ENCODE results near the gene AMMECR1. TPM values are rescaled to one million over a fixed set of nuclear protein-coding genes. Genes with fewer than 3 reads are reported as not detected.
"Not testable (repeated sequence)": the region's sequence is repeated elsewhere in the genome, so short reads cannot be mapped to it uniquely, and the experiment has no call there.

Gene AMMECR1
- 5.7 TPM for total RNA-seq

DNA sequence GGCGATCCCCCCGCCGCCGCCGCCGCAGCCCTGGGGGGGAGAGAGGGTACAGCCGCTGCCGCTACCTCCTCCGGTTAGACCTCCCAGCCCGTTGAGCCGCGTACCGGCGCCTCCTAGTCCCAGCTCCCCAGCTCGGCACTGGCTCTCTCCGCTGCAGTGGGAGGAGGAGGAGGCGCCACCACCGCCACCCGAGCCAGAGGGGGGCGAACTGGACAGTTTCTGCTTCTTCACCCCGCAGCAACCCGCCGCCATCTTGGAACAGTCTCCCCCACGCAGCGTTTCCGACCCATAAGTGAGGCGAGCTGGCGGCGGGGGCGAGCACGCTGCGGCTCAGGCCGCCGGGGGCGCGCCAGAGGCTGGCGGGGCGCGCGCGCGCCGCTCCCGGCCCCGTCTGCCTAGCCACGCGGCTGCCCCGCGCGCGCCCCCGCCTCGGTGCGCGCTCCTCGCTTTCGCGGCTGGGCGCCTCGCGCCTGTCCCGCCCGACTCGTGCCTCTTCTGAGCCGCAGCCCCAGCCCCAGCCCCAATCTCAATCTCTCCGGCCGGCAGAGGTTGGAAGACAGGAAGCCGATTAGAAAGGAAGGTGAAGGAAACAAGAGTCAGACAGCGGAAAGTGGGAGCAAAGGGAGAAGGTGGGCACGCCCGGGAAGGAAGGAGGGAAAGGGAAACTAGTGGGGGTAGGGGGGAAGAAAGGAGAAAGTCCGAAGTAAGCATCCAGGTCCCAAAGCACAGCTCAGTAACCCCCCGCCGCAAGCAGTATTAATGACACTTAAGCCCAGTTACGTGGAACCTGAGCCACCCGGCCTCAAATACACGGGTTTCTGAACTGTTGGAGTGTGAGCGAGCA, at the start of gene AMMECR1:
AMMECR1 (minus strand) TSS at position 266 of the 844 bp plus-strand sequence; CDS start at position 252, 14 bp downstream.
- peak; percentile 77 for DNase-seq (ENCODE audit: low spot score)

GRCh38 chrX:110363244-110363643, 45.4 kb upstream of the AMMECR1 start:
- no peak for DNase-seq (ENCODE audit: low spot score)

GRCh38 chrX:110359273-110359672, 41.4 kb upstream of the AMMECR1 start:
- no peak for DNase-seq (ENCODE audit: low spot score)

DNA sequence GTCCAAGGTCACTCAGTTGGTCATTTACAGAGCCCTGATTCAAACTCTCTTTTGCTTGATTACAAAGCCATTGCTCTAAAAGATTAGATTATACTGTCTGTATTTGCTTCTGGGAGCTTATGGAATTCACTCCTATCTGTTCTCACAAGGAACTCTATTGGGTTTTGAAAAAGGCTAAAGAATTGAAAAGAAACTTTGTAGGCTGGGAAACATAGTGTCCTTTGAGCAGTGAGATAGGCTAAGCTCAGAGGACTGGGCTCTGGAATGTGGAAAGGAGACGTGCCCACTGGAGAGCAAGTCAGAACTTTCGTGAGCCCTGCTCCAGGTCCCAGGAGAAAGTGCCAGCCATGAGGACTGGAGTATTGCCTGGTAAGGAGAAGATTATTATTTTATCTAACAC, 40.7 kb upstream of the AMMECR1 start, which contains the start of gene RTL9:
RTL9 (plus strand) TSS at position 301 of the 400 bp plus-strand sequence. CDS start 91,770 bp downstream, outside the sequence.
- DNase-seq (ENCODE audit: low spot score) = no peak

- DNase-seq (ENCODE audit: low spot score) = peak; percentile 10
Measured at GRCh38 chrX:110346681-110347080, 28.8 kb upstream of the AMMECR1 start.

DNA sequence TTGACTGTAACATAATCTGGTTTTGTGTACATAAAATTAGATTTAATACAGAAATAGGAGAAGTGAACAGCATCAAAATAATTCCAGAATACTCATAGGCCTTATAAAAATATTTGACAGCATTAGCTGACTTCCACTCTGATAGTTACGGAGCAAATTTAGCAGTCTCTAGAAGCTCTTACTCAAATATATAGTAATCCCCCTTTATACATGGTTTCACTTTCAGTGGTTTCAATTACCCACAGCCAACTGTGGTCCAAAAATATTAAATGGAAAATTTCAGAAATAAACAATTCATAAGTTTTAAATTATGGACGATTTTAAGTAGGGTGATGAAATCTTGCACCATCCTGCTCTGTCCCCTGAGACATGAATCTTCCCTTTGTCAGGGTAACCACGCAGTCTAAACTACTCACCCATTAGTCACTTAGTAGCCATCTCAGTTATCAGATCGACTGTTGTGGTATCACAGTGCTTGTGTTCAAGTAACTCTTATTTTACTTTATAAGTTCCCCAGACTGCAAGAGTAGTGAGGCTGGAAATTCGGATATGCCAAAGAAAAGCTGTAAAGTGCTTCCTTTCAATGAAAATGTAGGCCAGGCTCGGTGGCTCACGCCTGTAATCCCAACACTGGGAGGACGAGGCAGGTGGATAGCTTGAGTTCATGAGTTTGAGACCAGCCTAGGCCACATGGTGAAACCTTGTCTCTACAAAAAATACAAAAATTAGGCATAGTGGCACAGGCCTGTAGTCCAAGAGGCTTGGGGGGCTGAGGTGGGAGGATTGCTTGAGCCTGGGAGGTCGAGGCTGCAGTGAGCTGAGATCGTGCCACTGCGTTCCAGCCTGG, 23.5 kb upstream of the AMMECR1 start:
- no peak for DNase-seq (ENCODE audit: low spot score)

GRCh38 chrX:110338935-110339334, 21.1 kb upstream of the AMMECR1 start:
- no peak for DNase-seq (ENCODE audit: low spot score)

DNA sequence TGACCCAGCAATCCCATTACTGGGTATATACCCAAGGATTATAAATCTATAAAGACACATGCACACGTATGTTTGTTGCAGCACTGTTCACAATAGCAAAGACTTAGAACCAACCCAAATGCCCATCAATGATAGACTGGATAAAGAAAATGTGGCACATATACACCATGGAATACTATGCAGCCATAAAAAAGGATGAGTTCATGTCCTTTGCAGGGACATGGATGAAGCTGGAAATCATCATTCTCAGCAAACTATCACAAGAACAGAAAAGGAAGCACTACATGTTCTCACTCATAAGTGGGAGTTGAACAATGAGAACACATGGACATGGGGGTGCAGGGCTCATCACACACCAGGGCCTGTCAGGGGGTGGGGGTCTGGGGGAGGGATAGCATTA, 15.6 kb upstream of the AMMECR1 start:
- not testable (repeated sequence) for DNase-seq (ENCODE audit: low spot score)

GRCh38 chrX:110331444-110332030, 13.7 kb upstream of the AMMECR1 start:
- DNase-seq (ENCODE audit: low spot score) = no peak

GRCh38 chrX:110328613-110329012, 10.7 kb upstream of the AMMECR1 start:
- DNase-seq (ENCODE audit: low spot score) = not testable (repeated sequence)

- no peak for DNase-seq (ENCODE audit: low spot score)
Measured at GRCh38 chrX:110327336-110327735, 9.5 kb upstream of the AMMECR1 start.

DNA sequence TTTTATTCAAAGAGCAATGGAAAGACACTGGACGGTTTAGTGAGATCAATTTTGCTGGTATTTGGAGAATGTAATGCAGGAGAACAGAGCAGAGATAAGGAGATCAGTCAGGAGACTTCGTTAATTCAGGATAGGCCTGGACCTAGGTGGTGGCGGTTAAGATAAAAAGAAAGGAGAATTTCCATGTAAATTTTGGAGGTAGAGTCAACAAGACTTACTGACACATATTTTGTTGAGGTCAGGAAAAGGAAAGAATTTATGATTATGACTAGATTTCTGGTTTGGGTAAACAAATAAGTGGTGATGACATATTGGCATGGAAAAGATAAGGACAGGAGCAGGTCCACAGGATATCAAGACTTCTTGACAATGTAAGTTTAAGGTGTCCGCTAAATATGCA, 8.8 kb upstream of the AMMECR1 start:
- no peak for DNase-seq (ENCODE audit: low spot score)

GRCh38 chrX:110322603-110323002, 4.7 kb upstream of the AMMECR1 start:
- DNase-seq (ENCODE audit: low spot score) = no peak

DNA sequence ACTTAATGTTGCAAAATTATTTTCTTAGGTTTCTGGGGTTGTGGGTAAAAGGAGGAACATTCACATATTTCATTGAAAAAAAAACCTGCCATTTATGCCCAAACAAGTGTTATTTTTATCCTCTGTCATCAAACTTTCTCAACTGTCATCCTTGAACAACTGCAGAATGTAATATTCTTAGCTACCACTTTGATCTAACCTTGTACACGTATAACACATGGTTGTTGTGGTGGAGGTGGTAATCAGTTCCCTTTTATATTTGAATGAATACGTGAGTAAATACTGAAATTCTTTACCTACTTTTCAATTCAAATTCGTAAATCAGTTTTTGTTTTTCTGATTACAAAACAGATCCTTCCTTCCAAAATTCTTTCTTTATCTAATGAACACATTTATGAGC, 3.8 kb upstream of the AMMECR1 start:
- no peak for DNase-seq (ENCODE audit: low spot score)

- DNase-seq (ENCODE audit: low spot score) = no peak
Measured at GRCh38 chrX:110321081-110321480, 3.2 kb upstream of the AMMECR1 start.

DNA sequence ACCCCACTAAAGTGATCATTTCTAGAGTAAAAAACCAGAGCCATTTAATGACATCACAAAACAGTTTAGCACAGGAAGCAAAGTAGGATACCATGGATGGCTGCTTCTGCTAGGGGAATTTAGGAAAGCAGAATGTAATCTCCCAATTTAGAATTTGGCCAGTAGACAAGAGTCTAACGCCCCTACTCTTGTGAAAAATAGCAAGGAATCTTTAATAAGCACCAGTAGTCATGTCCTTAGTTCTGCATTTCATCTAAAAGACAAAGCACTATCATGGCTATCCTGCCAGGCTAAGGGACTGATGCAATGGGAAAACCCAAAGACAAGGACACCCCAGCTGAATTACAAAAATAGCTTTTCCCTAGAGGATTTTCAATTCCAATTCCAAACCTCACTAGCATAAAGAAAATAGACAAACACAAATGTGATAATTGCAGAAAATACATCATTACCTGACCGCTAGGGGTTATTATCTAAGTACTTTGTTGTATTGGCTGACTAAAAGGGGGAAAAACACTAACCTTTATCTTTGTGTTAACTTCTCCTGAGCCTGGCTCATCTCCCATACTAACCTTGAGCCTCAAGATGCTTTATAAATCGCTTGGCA, 2.6 kb upstream of the AMMECR1 start:
- DNase-seq (ENCODE audit: low spot score) = no peak

- DNase-seq (ENCODE audit: low spot score) = no peak
Measured at GRCh38 chrX:110318664-110318968, 731 bp upstream of the AMMECR1 start.

GRCh38 chrX:110317061-110317819, 645 bp downstream of the AMMECR1 start:
- DNase-seq (ENCODE audit: low spot score) = peak; percentile 10

- DNase-seq (ENCODE audit: low spot score) = no peak
Measured at GRCh38 chrX:110316351-110317060, 1.4 kb downstream of the AMMECR1 start.

DNA sequence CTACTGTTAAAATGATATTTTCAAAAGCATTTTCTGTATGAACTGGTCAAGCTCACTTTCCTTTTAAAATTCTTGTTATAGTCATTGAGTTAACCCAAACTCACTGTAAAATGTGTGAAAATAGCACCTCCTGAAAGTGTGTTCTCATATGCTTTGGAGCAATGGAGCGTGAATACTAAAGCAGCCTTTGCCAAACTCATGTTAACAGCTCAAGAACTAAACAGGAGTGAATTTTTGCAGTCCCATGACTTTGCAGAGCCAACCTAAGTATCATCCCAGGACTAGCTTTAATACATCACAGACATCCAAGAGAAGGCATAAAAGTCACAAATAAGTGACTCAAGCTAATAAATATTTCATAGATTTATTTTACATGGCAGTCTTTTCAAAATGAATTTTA, 2.3 kb downstream of the AMMECR1 start:
- no peak for DNase-seq (ENCODE audit: low spot score)

Data from mucosa of gallbladder (tissue), 1 donor.